BLaER1 (cell line): Measurements from ENCODE around the gene SLC19A1.

Source experiments
- H3K27ac ChIP-seq: shearing (Covaris generic); formaldehyde crosslinking; 2 replicates; pipeline ENCODE4 v1.8.1; 2022
- H3K27me3 ChIP-seq: shearing (Covaris generic); formaldehyde crosslinking; 2 replicates; pipeline ENCODE4 v1.8.1; 2022
- H3K36me3 ChIP-seq: shearing (Covaris generic); formaldehyde crosslinking; 2 replicates; pipeline ENCODE4 v1.8.1; 2022
- H3K4me1 ChIP-seq: shearing (Covaris generic); formaldehyde crosslinking; 2 replicates; pipeline ENCODE4 v1.8.1; 2022
- H3K4me2 ChIP-seq: shearing (Covaris generic); formaldehyde crosslinking; 2 replicates; pipeline ENCODE4 v1.8.1; 2022
- H3K4me3 ChIP-seq: shearing (Covaris generic); formaldehyde crosslinking; 2 replicates; pipeline ENCODE4 v1.8.1; 2022
- H3K9ac ChIP-seq: shearing (Covaris generic); formaldehyde crosslinking; 2 replicates; pipeline ENCODE4 v1.8.1; 2022
- H3K9me3 ChIP-seq: shearing (Covaris generic); formaldehyde crosslinking; 2 replicates; pipeline ENCODE4 v1.8.1; 2022
- H4K20me1 ChIP-seq: shearing (Covaris generic); formaldehyde crosslinking; 2 replicates; pipeline ENCODE4 v1.8.1; 2022
- Cebpa-rat ChIP-seq: shearing (Covaris generic); IDR thresholded peaks from 2 replicates; pipeline ENCODE4 v1.8.1; 2022

The SLC19A1 gene

DNA sequence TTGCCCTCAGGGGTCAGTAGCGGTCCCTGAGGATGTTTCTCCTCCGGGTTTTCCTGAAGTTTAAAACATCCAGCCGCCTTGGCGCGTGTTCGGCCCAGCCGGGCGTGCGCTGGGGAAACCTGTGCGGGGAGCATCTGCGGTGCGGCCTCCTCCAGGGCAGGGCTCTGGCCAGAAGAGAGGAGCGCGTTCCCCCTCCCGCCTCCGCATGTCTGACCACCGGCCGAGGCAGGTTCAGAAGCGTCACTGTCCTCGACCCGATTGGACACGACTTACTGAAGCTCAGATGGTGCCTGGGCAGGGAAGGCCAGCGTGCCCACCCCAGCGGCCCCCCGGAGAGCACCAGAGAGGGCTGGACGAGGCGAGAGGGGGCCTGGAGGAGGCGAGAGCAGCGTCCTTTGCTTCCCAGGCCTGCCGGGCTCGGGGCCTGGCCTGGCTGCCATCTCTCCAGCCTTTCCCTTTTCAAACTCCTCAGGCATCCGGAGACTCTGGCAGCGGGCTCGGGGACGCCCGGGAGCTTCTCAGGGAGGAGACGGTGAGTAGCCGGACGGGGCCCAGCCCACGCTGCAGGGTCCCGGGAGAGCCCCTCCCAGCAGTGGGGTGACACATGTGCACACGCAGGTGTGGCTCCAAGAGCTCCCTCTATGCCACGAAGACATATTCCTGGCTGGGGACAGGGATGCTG is 67.1 kb downstream of the SLC19A1 start:
- H3K9me3 ChIP-seq: no peaks in the 10 kb centered on the region
- no peaks in the 10 kb centered on the region for H3K36me3 ChIP-seq
- H3K4me1 ChIP-seq: peaks cover 70% of the 10 kb centered on the region
- no peak overlapping the region for H3K4me3 ChIP-seq
- no peak overlapping the region for H3K4me2 ChIP-seq
- no peaks in the 10 kb centered on the region for H4K20me1 ChIP-seq
- no peaks in the 10 kb centered on the region for H3K27me3 ChIP-seq
- no peak overlapping the region for H3K9ac ChIP-seq
- no peak overlapping the region for H3K27ac ChIP-seq
- no peak for TF ChIP-seq Cebpa-rat

DNA sequence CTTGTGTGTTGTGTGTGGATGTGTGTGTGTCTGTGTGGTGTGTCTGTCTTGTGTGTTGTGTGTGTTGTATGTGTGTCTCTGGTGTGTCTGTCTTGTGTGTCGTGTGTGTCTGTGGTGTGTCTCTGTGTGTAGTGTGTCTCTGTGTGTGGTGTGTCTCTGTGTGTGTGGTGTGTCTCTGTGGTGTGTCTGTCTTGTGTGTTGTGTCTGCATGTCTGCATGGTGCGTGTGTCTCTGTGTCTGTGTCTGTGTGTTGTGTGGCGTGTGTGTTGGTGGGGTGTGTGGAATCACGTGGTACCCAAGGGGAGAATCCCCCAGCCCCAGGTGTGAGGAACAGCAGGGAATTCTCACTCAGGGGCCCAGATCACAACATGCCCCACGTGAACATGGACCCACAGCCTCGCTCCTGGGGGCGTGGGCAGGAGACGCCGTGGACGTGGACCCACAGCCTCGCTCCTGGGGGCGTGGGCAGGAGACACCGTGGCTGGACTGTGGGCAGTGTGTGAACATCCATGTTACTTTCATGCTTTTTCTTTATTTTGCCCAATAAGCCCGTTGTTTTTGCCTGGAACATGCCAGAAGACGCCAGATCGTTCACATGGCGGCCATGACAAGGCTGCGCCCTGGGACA is 67.8 kb downstream of the SLC19A1 start:
- Histone ChIP-seq H3K27me3 (no peaks in the 10 kb centered on the region), H4K20me1 (no peaks in the 10 kb centered on the region), H3K36me3 (no peaks in the 10 kb centered on the region), H3K27ac (no peak overlapping the region), H3K4me3 (no peak overlapping the region), H3K4me1 (peaks cover 70% of the 10 kb centered on the region), H3K9ac (no peak overlapping the region), H3K4me2 (no peak overlapping the region), H3K9me3 (no peaks in the 10 kb centered on the region)
- no peak for TF ChIP-seq Cebpa-rat

DNA sequence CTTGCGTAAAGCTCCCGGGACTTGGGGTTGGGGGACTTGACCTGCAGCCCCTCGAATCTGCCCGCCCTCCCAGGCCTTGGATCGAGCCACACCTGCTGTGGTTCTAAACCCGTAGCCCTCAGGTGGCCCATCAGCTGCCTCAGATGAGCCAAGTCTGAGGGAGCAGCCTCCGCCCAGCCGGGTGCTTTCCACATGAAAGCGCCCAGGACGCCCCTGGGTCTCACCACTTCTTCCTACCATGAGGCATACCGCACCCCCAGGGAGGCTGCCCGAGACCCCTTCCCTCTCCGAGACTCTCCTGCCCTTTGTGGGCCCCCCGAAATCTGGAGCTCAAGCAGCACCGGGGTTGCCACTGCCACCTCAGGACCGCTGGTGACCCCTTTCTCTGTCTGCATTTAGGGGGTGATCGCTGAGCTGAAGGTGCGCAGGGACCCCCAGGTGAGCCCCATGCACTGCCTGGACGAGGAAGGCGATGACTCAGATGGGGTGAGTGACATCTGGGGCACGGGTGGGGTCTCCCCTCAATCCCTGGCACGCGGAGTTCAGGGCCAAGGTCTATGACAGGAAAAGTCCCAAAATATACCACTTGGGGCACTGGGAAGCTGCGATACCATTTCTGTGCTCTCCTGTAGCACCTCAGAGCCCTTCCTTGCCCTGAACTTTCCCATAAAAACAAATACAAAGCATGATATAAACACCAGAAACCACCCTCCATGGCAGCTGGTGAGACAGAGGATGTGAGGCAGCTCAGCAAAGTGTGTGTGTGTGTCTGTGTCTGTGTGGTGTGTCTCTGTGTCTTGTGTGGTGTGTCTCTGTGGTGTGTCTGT is 68.5 kb downstream of the SLC19A1 start:
- Histone ChIP-seq H3K4me1 (peaks cover 64% of the 10 kb centered on the region), H4K20me1 (no peaks in the 10 kb centered on the region), H3K9ac (no peak overlapping the region), H3K4me2 (peak overlapping the region; percentile 83), H3K36me3 (no peaks in the 10 kb centered on the region), H3K27ac (no peak overlapping the region), H3K27me3 (no peaks in the 10 kb centered on the region), H3K4me3 (no peak overlapping the region), H3K9me3 (no peaks in the 10 kb centered on the region)
- no peak for TF ChIP-seq Cebpa-rat

DNA sequence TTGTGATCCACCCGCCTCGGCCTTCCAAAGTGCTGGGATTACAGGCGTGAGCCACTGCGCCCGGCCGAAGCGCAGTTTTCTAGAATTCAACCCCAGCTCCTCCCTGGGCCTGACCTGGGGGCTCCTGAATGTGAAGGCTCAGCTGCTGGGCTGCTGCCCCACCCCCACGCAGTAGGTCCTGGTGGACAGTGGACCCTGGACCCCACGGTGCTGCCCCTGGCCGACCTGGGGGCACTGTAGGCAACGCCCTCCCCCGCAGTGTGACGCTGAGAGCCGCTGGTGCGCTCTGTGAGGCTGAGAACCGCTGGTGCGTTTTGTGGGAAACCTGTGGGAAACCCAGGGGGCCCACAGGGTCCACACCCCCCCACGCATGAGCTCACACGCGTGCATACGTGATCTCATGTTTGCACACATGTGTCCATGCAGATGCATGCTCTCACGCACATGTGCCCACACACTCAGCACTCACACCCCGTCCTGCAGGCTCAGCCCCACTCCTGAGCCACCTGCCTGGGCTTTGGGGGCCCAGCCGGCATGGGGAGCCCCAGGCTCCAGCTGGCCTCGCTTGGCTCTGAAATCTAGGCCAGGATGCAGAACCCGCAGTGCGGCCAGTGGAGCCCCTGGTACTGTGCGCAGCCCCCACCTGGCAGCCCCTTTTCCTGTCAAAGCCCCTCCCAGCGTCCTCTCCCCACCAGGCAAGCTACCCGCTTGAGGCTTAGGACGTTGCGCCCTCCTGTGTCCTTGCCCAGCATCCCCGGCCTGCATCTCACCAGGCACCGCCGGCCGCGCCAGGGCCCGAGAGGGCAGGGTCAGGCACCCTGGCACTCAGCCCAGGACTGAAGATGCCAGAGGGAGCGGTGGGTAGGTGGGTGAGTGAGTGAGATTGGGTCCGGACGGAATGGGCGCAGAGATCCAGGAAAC is 69.5 kb downstream of the SLC19A1 start:
- Histone ChIP-seq H4K20me1 (no peaks in the 10 kb centered on the region), H3K4me3 (no peak overlapping the region), H3K9me3 (no peaks in the 10 kb centered on the region), H3K4me1 (peaks cover 56% of the 10 kb centered on the region), H3K9ac (no peak overlapping the region), H3K36me3 (no peaks in the 10 kb centered on the region), H3K27me3 (no peaks in the 10 kb centered on the region), H3K4me2 (peak overlapping the region; percentile 83), H3K27ac (no peak overlapping the region)
- no peak for TF ChIP-seq Cebpa-rat

DNA sequence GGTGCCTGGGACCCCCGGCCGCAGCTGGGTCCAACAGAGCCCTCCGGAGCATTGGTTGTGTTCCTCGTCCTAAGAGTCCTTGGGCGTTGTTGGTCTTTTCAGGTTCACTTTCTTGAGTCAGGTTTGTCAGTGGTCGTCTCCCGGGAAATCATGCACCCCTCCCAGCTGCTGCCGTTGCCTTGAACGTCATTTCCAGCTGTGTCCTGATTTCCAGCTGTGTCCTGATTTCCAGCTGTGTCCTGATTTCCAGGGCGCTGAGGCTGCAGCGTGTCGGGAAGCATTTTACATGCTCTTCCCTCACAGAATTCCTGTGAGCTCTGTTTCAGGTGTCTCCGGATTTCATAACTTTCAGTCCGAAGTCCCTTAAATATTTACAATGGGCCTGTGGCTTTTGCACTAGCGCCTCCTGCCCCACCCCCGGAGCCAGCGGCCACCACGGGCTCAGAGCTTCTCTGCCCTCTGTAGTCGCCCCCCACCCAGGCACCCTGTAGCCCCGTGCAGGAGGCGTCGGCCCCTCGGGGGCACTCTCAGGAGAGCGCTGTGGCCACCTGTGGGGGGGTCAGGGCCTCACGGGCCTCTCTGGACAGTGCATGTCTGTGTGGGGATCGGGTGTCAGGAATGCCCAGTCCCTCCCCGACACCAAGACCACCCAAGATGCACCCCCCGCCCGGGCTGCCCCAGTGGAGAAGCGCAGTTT is 70.6 kb downstream of the SLC19A1 start:
- Histone ChIP-seq H3K9me3 (no peaks in the 10 kb centered on the region), H3K9ac (no peak overlapping the region), H3K27me3 (no peaks in the 10 kb centered on the region), H3K36me3 (no peaks in the 10 kb centered on the region), H4K20me1 (no peaks in the 10 kb centered on the region), H3K27ac (peak overlapping the region; percentile 51; the same call in 1 of the 2 replicates), H3K4me2 (peak overlapping the region; percentile 83), H3K4me1 (peaks cover 46% of the 10 kb centered on the region), H3K4me3 (no peak overlapping the region)
- no peak for TF ChIP-seq Cebpa-rat

DNA sequence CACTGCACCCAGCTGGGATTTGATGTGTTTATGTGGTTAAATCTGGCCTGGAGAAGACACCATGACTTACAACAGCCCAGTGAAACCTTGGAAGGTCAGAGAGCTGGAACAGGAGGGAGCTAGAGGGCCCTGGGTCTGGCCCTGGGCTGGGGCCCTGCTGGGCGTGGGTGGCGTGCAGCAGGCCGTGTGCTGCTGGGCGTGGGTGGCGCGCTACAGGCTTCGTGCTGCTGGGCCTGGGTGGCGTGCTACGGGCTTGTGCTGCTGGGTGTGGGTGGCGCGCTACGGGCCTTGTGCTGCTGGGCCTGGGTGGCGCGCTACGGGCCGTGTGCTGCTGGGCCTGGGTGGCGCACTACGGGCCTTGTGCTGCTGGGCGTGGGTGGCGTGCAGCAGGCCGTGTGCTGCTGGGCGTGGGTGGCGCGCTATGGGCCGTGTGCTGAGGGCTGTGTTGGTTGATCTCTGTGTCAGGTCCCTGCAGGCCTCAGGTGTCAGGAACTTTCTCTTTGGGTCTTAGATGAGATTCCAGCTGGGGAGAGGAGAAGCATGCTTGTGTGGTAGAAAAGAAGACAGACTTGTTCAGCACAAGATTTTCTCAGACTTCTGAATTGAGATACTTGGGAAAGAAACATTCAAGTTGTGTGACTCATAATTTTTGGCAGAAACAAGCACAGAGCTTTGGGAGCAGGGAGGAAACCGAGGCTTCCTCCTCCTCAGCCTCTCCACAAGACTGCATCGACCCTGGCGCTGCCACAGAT is 71.3 kb downstream of the SLC19A1 start:
- Histone ChIP-seq H3K4me3 (no peak overlapping the region), H3K36me3 (no peaks in the 10 kb centered on the region), H3K4me2 (peak overlapping the region; percentile 83), H3K27me3 (no peaks in the 10 kb centered on the region), H3K9me3 (no peaks in the 10 kb centered on the region), H3K9ac (no peak overlapping the region), H3K27ac (peak overlapping the region; percentile 51; the same call in 1 of the 2 replicates), H4K20me1 (no peaks in the 10 kb centered on the region), H3K4me1 (peaks cover 52% of the 10 kb centered on the region)
- no peak for TF ChIP-seq Cebpa-rat

DNA sequence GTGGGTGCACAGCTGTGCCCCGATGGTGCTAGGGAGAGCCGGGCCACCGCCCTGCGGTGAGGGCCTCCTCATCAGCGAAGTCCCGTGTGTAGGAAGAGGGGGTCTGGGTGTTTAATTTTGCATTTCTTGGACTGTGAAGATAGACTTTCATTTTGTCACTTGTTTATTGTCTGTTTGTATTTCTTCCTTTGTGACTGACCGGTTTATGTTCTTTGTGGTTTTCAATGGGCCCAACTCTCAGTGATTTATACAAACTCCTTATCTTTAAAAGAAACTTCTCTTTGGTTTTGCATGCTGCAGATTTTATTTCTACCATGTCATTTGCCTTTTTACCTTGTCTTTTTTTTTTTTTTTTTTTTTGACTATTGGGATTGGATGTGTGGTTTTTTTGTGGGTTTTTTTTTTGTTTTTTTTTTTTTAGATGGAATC is 72.1 kb downstream of the SLC19A1 start:
- H4K20me1 ChIP-seq: no peaks in the 10 kb centered on the region
- H3K36me3 ChIP-seq: no peaks in the 10 kb centered on the region

DNA sequence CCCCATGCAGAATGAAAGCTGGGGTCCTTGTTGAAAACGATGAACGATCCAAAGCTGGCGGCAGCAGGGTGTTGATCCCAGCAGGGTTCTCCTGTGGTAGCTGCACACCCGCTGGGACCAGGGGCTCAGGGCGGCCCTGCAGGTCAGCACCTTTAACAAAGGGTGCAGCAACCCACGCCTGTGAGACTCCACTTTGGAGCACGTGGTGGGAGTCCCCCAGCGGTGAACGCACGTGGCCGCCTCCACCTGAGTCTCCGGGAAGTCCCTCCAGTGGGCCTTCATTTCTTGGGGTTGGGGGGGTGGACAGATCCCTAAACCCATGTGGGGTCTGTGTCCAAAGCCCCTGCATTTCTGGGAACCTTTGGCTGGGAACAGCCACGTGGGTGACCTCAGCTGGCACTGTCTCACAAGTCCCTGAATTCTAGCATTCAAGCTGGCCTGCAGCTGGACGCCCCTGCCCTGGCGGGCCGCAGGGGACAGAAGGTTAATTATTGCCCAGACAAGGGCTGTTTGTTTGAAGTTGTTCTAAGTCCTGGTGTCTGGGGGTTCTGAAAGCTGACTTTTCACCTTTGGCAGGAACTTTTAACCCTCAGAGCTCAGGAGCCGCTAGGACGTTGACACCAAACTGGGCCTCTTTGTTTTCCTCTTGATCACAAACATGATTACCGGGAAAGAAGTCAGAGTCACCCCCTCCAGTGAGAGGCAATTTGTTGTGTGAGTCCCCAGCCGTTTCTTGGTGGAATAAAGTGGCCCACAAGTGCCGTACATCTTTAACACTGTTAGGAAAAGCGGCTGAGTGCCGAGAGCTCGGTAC is 72.8 kb downstream of the SLC19A1 start:
- no peaks in the 10 kb centered on the region for H3K36me3 ChIP-seq
- H3K4me1 ChIP-seq: peaks cover 67% of the 10 kb centered on the region
- H3K27me3 ChIP-seq: no peaks in the 10 kb centered on the region
- H3K9me3 ChIP-seq: no peaks in the 10 kb centered on the region
- H3K4me2 ChIP-seq: peak overlapping the region; percentile 83
- H4K20me1 ChIP-seq: no peaks in the 10 kb centered on the region
- no peak for TF ChIP-seq Cebpa-rat
- no peak overlapping the region for H3K27ac ChIP-seq
- no peak overlapping the region for H3K4me3 ChIP-seq
- no peak overlapping the region for H3K9ac ChIP-seq

More for the DNA sequence above, 72.1 kb downstream of the SLC19A1 start:
- H3K27ac ChIP-seq: no peak overlapping the region
- no peak overlapping the region for H3K9ac ChIP-seq
- peak overlapping the region; percentile 83 for H3K4me2 ChIP-seq
- no peaks in the 10 kb centered on the region for H3K27me3 ChIP-seq
- no peaks in the 10 kb centered on the region for H3K9me3 ChIP-seq
- H3K4me3 ChIP-seq: no peak overlapping the region
- peaks cover 60% of the 10 kb centered on the region for H3K4me1 ChIP-seq
- TF ChIP-seq Cebpa-rat: no peak
